Ascending aorta (tissue), 2 donors: ENCODE results near the gene PRIMA1. TPM values are rescaled to one million over a fixed set of nuclear protein-coding genes. Genes with fewer than 3 reads are reported as not detected.

Experiments used
- DNase-seq, 2 donors: peaks; one replicate each; pipeline ENCODE4 v3.0.0-alpha.2; 2019; ENCODE audit warnings: low spot score in 2 of 2
- H3K27ac ChIP-seq, 2 donors: fragments of 200-600 bp; sonication (generic); one replicate each; pipeline ENCODE4 v1.5.1; 2016 to 2017; ENCODE audit warnings: mild to moderate bottlenecking in 1 of 2
- H3K27me3 ChIP-seq: fragments of 200-600 bp; sonication (generic); one replicate; pipeline ENCODE4 v1.5.1; 2017
- H3K36me3 ChIP-seq, 2 donors: fragments of 200-600 bp; sonication (generic); one replicate each; pipeline ENCODE4 v1.5.1; 2016
- H3K4me1 ChIP-seq, 2 donors: fragments of 200-600 bp; sonication (generic); one replicate each; pipeline ENCODE4 v1.5.1; 2016 to 2017; ENCODE audit warnings: mild to moderate bottlenecking in 1 of 2
- H3K4me3 ChIP-seq, 2 donors: fragments of 200-600 bp; sonication (generic); one replicate each; pipeline ENCODE4 v1.5.1; 2016 to 2017; ENCODE audit warnings: mild to moderate bottlenecking in 1 of 2
- H3K9me3 ChIP-seq, 2 donors: fragments of 200-600 bp; sonication (generic); one replicate each; pipeline ENCODE4 v1.5.1; 2016
- CTCF ChIP-seq, 3 experiments: fragments of 200-600 bp in 2 of 3; fragments of 450-650 bp in 1 of 3; sonication (generic) in 2 of 3; IDR thresholded peaks; one replicate each; pipeline ENCODE4 v1.5.1; 2016 to 2019; ENCODE audit warnings: antibody characterized with exemption in 3 of 3, mild to moderate bottlenecking in 1 of 3, moderate library complexity in 1 of 3
- intact Hi-C: fragments of 100-400 bp; cut with DNase I; formaldehyde crosslinking; loops from one replicate; pipeline ENCODE4 v1.15.1; 2023
- total RNA-seq: library from RNA; depleted of rRNA; stranded (reverse); fragments of >200 nt; gene quantifications from one replicate; pipeline ENCODE4 v1.1.0, GENCODE V29; 2016

Gene PRIMA1
- total RNA-seq, 1 donor from 2014 or later: 9.4 TPM

GRCh38 chr14:93757206-93757605, 31.1 kb downstream of the PRIMA1 start:
- Histone ChIP-seq H3K27ac (no peak overlapping the region), H3K4me1 (peaks cover 4 to 10% of the 10 kb centered on the region in 2 donors), H3K27me3 (no peaks in the 10 kb centered on the region), H3K36me3 (no peaks in the 10 kb centered on the region), H3K4me3 (no peak overlapping the region), H3K9me3 (no peaks in the 10 kb centered on the region)
- no peak for DNase-seq
- TF ChIP-seq CTCF (IDR thresholded peaks at IDR 0.05): no peak
- intact Hi-C loops: no loop called here

GRCh38 chr14:93753647-93754046, 34.6 kb downstream of the PRIMA1 start:
- no peak for TF ChIP-seq CTCF (IDR thresholded peaks at IDR 0.05)
- Histone ChIP-seq H3K27me3 (no peaks in the 10 kb centered on the region), H3K4me3 (no peak overlapping the region), H3K27ac (no peak overlapping the region), H3K4me1 (no peaks in the 10 kb centered on the region), H3K9me3 (no peaks in the 10 kb centered on the region), H3K36me3 (no peaks in the 10 kb centered on the region)
- no peak for DNase-seq
- intact Hi-C loops: no loop called here

- no peak for TF ChIP-seq CTCF (IDR thresholded peaks at IDR 0.05)
- no peak overlapping the region for H3K4me3 ChIP-seq
- no peaks in the 10 kb centered on the region for H3K4me1 ChIP-seq
- no peak for DNase-seq
- H3K36me3 ChIP-seq: no peaks in the 10 kb centered on the region
- H3K27ac ChIP-seq: no peak overlapping the region
- no peaks in the 10 kb centered on the region for H3K9me3 ChIP-seq
- H3K27me3 ChIP-seq: no peaks in the 10 kb centered on the region
- intact Hi-C loops: no loop called here
These were observed 35.2 kb downstream of the PRIMA1 start for GRCh38 chr14:93752980-93753561.

GRCh38 chr14:93751946-93752655, 36.2 kb downstream of the PRIMA1 start:
- Histone ChIP-seq H3K4me3 (no peak overlapping the region), H3K9me3 (no peaks in the 10 kb centered on the region), H3K27me3 (no peaks in the 10 kb centered on the region), H3K36me3 (no peaks in the 10 kb centered on the region), H3K27ac (no peak overlapping the region), H3K4me1 (no peaks in the 10 kb centered on the region)
- no peak for DNase-seq
- no peak for TF ChIP-seq CTCF (IDR thresholded peaks at IDR 0.05)
- intact Hi-C loops: no loop called here

- H3K27ac ChIP-seq: no peak overlapping the region
These were observed 39.2 kb downstream of the PRIMA1 start for GRCh38 chr14:93749076-93749420.

More at GRCh38 chr14:93749076-93749420, 39.2 kb downstream of the PRIMA1 start:
- Histone ChIP-seq H3K36me3 (no peaks in the 10 kb centered on the region), H3K27me3 (no peaks in the 10 kb centered on the region), H3K4me1 (no peaks in the 10 kb centered on the region), H3K9me3 (no peaks in the 10 kb centered on the region), H3K4me3 (no peak overlapping the region)
- no peak for TF ChIP-seq CTCF (IDR thresholded peaks at IDR 0.05)
- intact Hi-C loops: no loop called here
- no peak for DNase-seq
